Liver (tissue), 9 donors: ENCODE results near the gene SPACDR. TPM values are rescaled to one million over a fixed set of nuclear protein-coding genes. Genes with fewer than 3 reads are reported as not detected.

Experiments
- DNase-seq: peaks from one replicate; pipeline ENCODE4 v3.0.0-alpha.2; 2017; ENCODE audit warnings: low spot score
- H3K27ac ChIP-seq, 2 donors: one replicate each; pipeline ENCODE4 v1.7.0; 2013; ENCODE audit warnings: inconsistent platforms in 2 of 2, low read length in 2 of 2, control low read depth in 1 of 2, low read depth in 1 of 2, mild to moderate bottlenecking in 1 of 2
- H3K27me3 ChIP-seq, 4 donors: one replicate each; pipeline versions ENCODE4 v1.6.1 to v1.7.0; 2013; ENCODE audit warnings: low read length in 3 of 4, inconsistent platforms in 1 of 4, mild to moderate bottlenecking in 1 of 4, moderate library complexity in 1 of 4; ENCODE audit not compliant: control insufficient read depth in 4 of 4, insufficient read depth in 4 of 4
- H3K36me3 ChIP-seq, 4 donors: one replicate each; pipeline versions ENCODE4 v1.6.1 to v1.7.0; 2013; ENCODE audit warnings: low read length in 3 of 4, mild to moderate bottlenecking in 3 of 4, low read depth in 1 of 4, moderate library complexity in 1 of 4; ENCODE audit not compliant: control insufficient read depth in 4 of 4, insufficient read depth in 3 of 4
- H3K4me1 ChIP-seq, 4 donors: one replicate each; pipeline versions ENCODE4 v1.6.1 to v1.7.0; 2013; ENCODE audit warnings: low read length in 3 of 4, mild to moderate bottlenecking in 3 of 4, moderate library complexity in 1 of 4; ENCODE audit not compliant: control insufficient read depth in 4 of 4, insufficient read depth in 4 of 4
- H3K4me3 ChIP-seq, 3 donors: one replicate each; pipeline versions ENCODE4 v1.6.1 to v1.7.0; 2013; ENCODE audit warnings: low read length in 3 of 3, control low read depth in 1 of 3, low read depth in 1 of 3, mild to moderate bottlenecking in 1 of 3
- H3K9ac ChIP-seq, 2 donors: one replicate each; pipeline ENCODE4 v1.7.0; 2013; ENCODE audit warnings: low read length in 2 of 2, mild to moderate bottlenecking in 2 of 2, moderate library complexity in 2 of 2, control low read depth in 1 of 2, low read depth in 1 of 2
- H3K9me3 ChIP-seq, 4 donors: one replicate each; pipeline versions ENCODE4 v1.6.1 to v1.7.0; 2013; ENCODE audit warnings: low read length in 3 of 4; ENCODE audit not compliant: control insufficient read depth in 4 of 4
- ATF3 ChIP-seq: IDR thresholded peaks from 2 replicates; pipeline ENCODE4 v1.6.1; 2016; ENCODE audit warnings: antibody characterized with exemption
- CTCF ChIP-seq: fragments of 150-350 bp; IDR thresholded peaks from 2 replicates; pipeline ENCODE4 v1.5.1; 2017; ENCODE audit warnings: improper control_type of control experiment, low read depth, low read length; ENCODE audit not compliant: missing input control
- EGR1 ChIP-seq, 2 donors: IDR thresholded peaks; 2 replicates each; pipeline ENCODE4 v1.6.1; 2016 to 2018; ENCODE audit warnings: antibody characterized with exemption in 2 of 2, low read depth in 2 of 2
- FOXA2 ChIP-seq: IDR thresholded peaks from 2 replicates; pipeline ENCODE4 v1.6.1; 2016; ENCODE audit warnings: antibody characterized with exemption
- GABPA ChIP-seq, 2 donors: IDR thresholded peaks in 1 of 2; conservative IDR thresholded peaks in 1 of 2; 2 replicates each; pipeline ENCODE4 v1.6.1; 2016; ENCODE audit warnings: antibody characterized with exemption in 2 of 2, mild to moderate bottlenecking in 1 of 2, moderate library complexity in 1 of 2
- HNF4G ChIP-seq: IDR thresholded peaks from 2 replicates; pipeline ENCODE4 v1.6.1; 2016; ENCODE audit warnings: antibody characterized with exemption
- JUND ChIP-seq, 2 donors: IDR thresholded peaks; 2 replicates each; pipeline ENCODE4 v1.6.1; 2016; ENCODE audit warnings: antibody characterized with exemption in 2 of 2
- MAX ChIP-seq: IDR thresholded peaks from 2 replicates; pipeline ENCODE4 v1.6.1; 2016; ENCODE audit warnings: antibody characterized with exemption
- NR2F2 ChIP-seq: IDR thresholded peaks from 2 replicates; pipeline ENCODE4 v1.6.1; 2016; ENCODE audit warnings: antibody characterized with exemption
- RAD21 ChIP-seq, 2 donors: IDR thresholded peaks; 2 replicates each; pipeline ENCODE4 v1.6.1; 2016; ENCODE audit warnings: antibody characterized with exemption in 2 of 2, mild to moderate bottlenecking in 2 of 2
- REST ChIP-seq: IDR thresholded peaks from 2 replicates; pipeline ENCODE4 v1.6.1; 2016; ENCODE audit warnings: antibody characterized with exemption, mild to moderate bottlenecking
- RXRA ChIP-seq, 2 donors: IDR thresholded peaks; 2 replicates each; pipeline ENCODE4 v1.6.1; 2017 to 2018; ENCODE audit warnings: antibody characterized with exemption in 2 of 2, mild to moderate bottlenecking in 1 of 2
- SP1 ChIP-seq: IDR thresholded peaks from 2 replicates; pipeline ENCODE4 v1.6.1; 2018; ENCODE audit warnings: antibody characterized with exemption, mild to moderate bottlenecking
- TAF1 ChIP-seq: conservative IDR thresholded peaks from 2 replicates; pipeline ENCODE4 v1.6.1; 2016; ENCODE audit warnings: antibody characterized with exemption, mild to moderate bottlenecking
- ZBTB33 ChIP-seq: IDR thresholded peaks from 2 replicates; pipeline ENCODE4 v1.6.1; 2016; ENCODE audit warnings: antibody characterized with exemption
- WGBS: extraction: QIAGEN DNeasy Blood & Tissue Kit; methylation state at CpG from one replicate; pipeline ENCODE4 v1.1.7; 2013; 5-methylcytosine and 5-hydroxymethylcytosine counted together
- polyA plus RNA-seq, 2 donors: library from polyadenylated mRNA; stranded (reverse) in 1 of 2; unstranded in 1 of 2; fragments of 200-250 nt in 1 of 2; fragments of >200 nt in 1 of 2; fragmentation: Nextera tagmentation in 1 of 2; extraction: Ambion mirVana in 1 of 2; gene quantifications; one replicate each; pipeline versions ENCODE4 v1.2.1 to v1.2.3, GENCODE V29; 2013 to 2015
- total RNA-seq, 2 donors: library from RNA; depleted of rRNA; stranded (reverse); fragments of >200 nt; gene quantifications; one replicate each; pipeline ENCODE4 v1.2.3, GENCODE V29; 2014
- donor health status: healthy.
- donor health status: healthy.
- donor health status: healthy.
- donor health status: healthy.
- donor health status: healthy.

SPACDR gene
- total and polyA plus RNA-seq, 4 donors: 0.06 to 0.33 (median 0.17) TPM; not detected in 1

- Histone ChIP-seq H3K36me3 (no peaks in the 10 kb centered on the region), H3K27ac (no peak overlapping the region), H3K9ac (no peak overlapping the region), H3K9me3 (no peaks in the 10 kb centered on the region), H3K4me3 (no peak overlapping the region), H3K4me1 (no peaks in the 10 kb centered on the region), H3K27me3 (no peaks in the 10 kb centered on the region)
- TF ChIP-seq GABPA (IDR thresholded peaks at IDR 0.05 in 1 of 2, conservative IDR thresholded peaks at IDR 0.05 in 1 of 2) (no peak), REST (no peak), HNF4G (no peak), ATF3 (no peak), ZBTB33 (no peak), TAF1 (no peak), SP1 (no peak), EGR1 (IDR thresholded peaks at IDR 0.05; ENCODE audit: low read depth in 2 of 2) (no peak), NR2F2 (no peak), RXRA (IDR thresholded peaks at IDR 0.05) (no peak), CTCF (no peak), RAD21 (IDR thresholded peaks at IDR 0.05) (no peak), JUND (IDR thresholded peaks at IDR 0.05) (no peak), MAX (no peak), FOXA2 (no peak)
- 91% methylated on average over 1 of the region's 1 CpG for WGBS
- no peak for DNase-seq
Measured at GRCh38 chr7:100419660-100420226, 44.3 kb downstream of the SPACDR start.
